ENCODE results near the gene PDZK1. TPM values are rescaled to one million over a fixed set of nuclear protein-coding genes. Genes with fewer than 3 reads are reported as not detected.

The PDZK1 gene
- total RNA-seq, 1 experiment from 2014 or later = 3.4 TPM

DNA sequence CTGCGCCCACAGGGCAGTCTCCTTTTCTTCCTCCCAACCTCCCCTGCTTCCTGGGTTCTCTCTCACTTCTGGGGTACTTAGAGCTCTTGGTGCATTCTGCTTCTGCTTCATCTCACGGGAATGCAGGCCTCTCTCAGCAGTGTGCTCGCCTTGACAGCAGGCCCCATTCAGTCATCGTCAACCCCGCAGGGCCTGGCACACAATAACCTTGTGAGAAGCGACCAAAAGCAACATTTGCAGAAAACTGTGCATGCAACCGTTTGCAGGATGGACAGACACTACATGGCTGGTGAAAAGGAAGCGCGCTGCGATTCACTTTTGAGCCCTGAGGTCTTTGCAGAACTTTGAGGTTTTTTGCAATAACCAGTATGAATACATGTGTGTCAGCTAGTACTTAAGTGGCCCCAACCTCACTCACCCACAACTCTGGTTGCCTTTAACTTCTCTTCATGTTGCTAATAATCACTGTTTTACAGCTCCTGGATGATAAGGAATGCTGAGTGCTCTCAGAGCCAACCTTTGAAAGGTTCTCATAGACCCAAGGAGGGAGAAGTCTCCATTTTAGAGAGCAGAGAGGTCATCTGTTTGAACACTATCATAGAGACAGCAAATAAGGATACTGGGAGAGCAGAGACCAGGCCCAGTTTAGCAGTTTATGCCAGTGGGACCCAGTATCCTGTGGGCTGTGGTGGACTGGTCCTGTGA is 9.6 kb upstream of the PDZK1 start:
- no peaks in the 10 kb centered on the region for H3K9me2 ChIP-seq (ENCODE audit: insufficient read depth)
- TF ChIP-seq EZH2 (IDR thresholded peaks at IDR 0.05; ENCODE audit: low read depth) = no peak
- TF ChIP-seq, protein P1, sequence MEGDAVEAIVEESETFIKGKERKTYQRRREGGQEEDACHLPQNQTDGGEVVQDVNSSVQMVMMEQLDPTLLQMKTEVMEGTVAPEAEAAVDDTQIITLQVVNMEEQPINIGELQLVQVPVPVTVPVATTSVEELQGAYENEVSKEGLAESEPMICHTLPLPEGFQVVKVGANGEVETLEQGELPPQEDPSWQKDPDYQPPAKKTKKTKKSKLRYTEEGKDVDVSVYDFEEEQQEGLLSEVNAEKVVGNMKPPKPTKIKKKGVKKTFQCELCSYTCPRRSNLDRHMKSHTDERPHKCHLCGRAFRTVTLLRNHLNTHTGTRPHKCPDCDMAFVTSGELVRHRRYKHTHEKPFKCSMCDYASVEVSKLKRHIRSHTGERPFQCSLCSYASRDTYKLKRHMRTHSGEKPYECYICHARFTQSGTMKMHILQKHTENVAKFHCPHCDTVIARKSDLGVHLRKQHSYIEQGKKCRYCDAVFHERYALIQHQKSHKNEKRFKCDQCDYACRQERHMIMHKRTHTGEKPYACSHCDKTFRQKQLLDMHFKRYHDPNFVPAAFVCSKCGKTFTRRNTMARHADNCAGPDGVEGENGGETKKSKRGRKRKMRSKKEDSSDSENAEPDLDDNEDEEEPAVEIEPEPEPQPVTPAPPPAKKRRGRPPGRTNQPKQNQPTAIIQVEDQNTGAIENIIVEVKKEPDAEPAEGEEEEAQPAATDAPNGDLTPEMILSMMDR (conservative IDR thresholded peaks at IDR 0.05) = no peak
- no peaks in the 10 kb centered on the region for H4K20me1 ChIP-seq (ENCODE audit: insufficient read depth)
- H3K79me2 ChIP-seq (ENCODE audit: low read depth) = no peaks in the 10 kb centered on the region
- no peak for DNase-seq
- H3K27ac ChIP-seq = no peak overlapping the region
- 0 out of 2 replicates have a peak, but pooled peaks cover under 1% of the 10 kb centered on the region for H3F3A ChIP-seq (ENCODE audit: insufficient read depth, low read depth)
- peaks cover 6% of the 10 kb centered on the region for H3K4me1 ChIP-seq (replicated peaks; ENCODE audit: insufficient read depth)
- H3K27me3 ChIP-seq (ENCODE audit: insufficient read depth, low read depth) = no peaks in the 10 kb centered on the region
- intact Hi-C loops (cut with micrococcal nuclease; ENCODE audit: unreplicated experiment) = no loop called here
- no TSS peak for BruUV-seq (replicated peaks)
- POLR2A ChIA-PET (ENCODE audit: unreplicated experiment) = no interaction called here
- H3K36me3 ChIP-seq (ENCODE audit: low read depth) = no peaks in the 10 kb centered on the region
- H3K9me3 ChIP-seq (ENCODE audit: insufficient read depth, low read depth) = no peaks in the 10 kb centered on the region
- CTCF ChIA-PET = no interaction called here
- no peak overlapping the region for H3K4me2 ChIP-seq
- no peak overlapping the region for H3K4me3 ChIP-seq
- H2AFZ ChIP-seq = no peak overlapping the region

DNA sequence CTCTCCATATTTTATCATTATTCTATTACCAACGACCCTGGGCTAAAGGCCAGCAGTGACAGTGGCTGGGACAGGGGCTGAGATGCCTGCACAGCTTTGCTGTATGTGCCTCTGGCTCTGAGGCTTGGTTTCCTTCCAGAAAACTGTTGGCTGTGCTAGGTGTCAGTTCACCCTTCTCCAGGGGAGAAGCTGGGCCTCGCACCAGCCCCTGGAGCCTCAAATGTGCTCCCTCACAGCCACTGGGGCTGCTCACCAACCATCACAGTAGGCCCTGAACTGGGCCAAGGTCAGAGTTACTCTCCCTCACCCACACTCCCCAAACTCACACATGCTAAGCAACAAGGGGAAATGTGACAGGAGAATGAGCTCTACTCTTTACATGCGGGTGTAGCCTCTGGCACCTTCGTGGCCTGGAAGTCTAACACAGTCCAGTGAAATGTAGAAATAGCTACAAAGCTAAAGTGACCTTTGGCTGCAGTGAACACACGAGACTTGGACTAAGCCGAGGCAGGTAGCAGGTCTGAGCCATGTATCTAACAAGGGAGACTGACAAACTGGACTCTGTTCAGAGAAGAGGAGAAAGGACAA is 7.5 kb upstream of the PDZK1 start:
- no peak overlapping the region for H3K27ac ChIP-seq
- H3K27me3 ChIP-seq (ENCODE audit: insufficient read depth, low read depth) = no peaks in the 10 kb centered on the region
- no peak overlapping the region for H2AFZ ChIP-seq
- ChIA-PET CTCF (no interaction called here), POLR2A (ENCODE audit: unreplicated experiment) (no interaction called here)
- no peaks in the 10 kb centered on the region for H3K4me1 ChIP-seq (replicated peaks; ENCODE audit: insufficient read depth)
- intact Hi-C loops (cut with micrococcal nuclease; ENCODE audit: unreplicated experiment) = no loop called here
- no peaks in the 10 kb centered on the region for H3K9me3 ChIP-seq (ENCODE audit: insufficient read depth, low read depth)
- no TSS peak for BruUV-seq (replicated peaks)
- 0 out of 2 replicates have a peak, but pooled peaks cover 9% of the 10 kb centered on the region for H3F3A ChIP-seq (ENCODE audit: insufficient read depth, low read depth)
- no peaks in the 10 kb centered on the region for H3K36me3 ChIP-seq (ENCODE audit: low read depth)
- no peak overlapping the region for H3K4me2 ChIP-seq
- H4K20me1 ChIP-seq (ENCODE audit: insufficient read depth) = no peaks in the 10 kb centered on the region
- H3K9me2 ChIP-seq (ENCODE audit: insufficient read depth) = no peaks in the 10 kb centered on the region
- no peak for DNase-seq
- TF ChIP-seq, protein P1 (conservative IDR thresholded peaks at IDR 0.05) = no peak
- TF ChIP-seq EZH2 (IDR thresholded peaks at IDR 0.05; ENCODE audit: low read depth) = no peak
- H3K4me3 ChIP-seq = no peak overlapping the region
- H3K79me2 ChIP-seq (ENCODE audit: low read depth) = no peaks in the 10 kb centered on the region

DNA sequence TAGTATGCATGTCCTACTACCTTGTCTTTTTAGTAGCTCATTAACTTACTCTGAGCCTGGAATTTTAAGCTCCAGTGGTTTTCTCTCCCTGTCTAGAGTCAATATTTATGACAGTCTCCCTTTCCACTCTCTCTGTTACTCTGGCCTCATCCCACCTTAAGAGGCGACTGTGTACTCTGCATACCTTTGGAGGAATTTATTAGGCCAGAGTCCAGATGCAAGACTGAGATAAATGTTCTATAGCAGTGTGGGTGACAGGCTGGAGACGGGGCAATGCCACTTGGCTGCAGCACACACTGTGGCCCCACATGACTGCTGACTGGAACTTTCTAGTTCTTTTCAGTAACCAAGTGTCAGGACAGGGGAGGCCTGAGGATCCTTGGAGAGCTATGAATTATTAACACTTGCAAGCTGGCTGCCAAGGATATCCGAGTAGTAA is 4.1 kb upstream of the PDZK1 start:
- Histone ChIP-seq H3F3A (ENCODE audit: insufficient read depth, low read depth) (peaks cover 23% of the 10 kb centered on the region), H3K9me3 (ENCODE audit: insufficient read depth, low read depth) (no peaks in the 10 kb centered on the region), H2AFZ (no peak overlapping the region), H3K4me3 (no peak overlapping the region), H3K4me2 (0 out of 2 replicates have a peak overlapping the region, but pooled peaks have one; percentile 18), H3K9me2 (ENCODE audit: insufficient read depth) (no peaks in the 10 kb centered on the region), H3K27ac (no peak overlapping the region), H3K27me3 (ENCODE audit: insufficient read depth, low read depth) (no peaks in the 10 kb centered on the region), H3K4me1 (replicated peaks; ENCODE audit: insufficient read depth) (peaks cover 25% of the 10 kb centered on the region), H3K36me3 (ENCODE audit: low read depth) (no peaks in the 10 kb centered on the region), H3K79me2 (ENCODE audit: low read depth) (no peaks in the 10 kb centered on the region), H4K20me1 (ENCODE audit: insufficient read depth) (no peaks in the 10 kb centered on the region)
- BruUV-seq (replicated peaks) = no TSS peak
- intact Hi-C loops (cut with micrococcal nuclease; ENCODE audit: unreplicated experiment) = no loop called here
- TF ChIP-seq, protein P1 (conservative IDR thresholded peaks at IDR 0.05) = no peak
- no peak for TF ChIP-seq EZH2 (IDR thresholded peaks at IDR 0.05; ENCODE audit: low read depth)
- peak in 1 of 2 experiments; percentile 58 for DNase-seq
- ChIA-PET POLR2A (ENCODE audit: unreplicated experiment) (interaction anchor here (0.5 kb wide), 1 partner anchor 9 kb away, joined by 6 read pairs; no protein-coding TSS in a partner anchor), CTCF (no interaction called here)

Measured in PC-9 (cell line).